Measurements from ENCODE around the gene KIAA0513.
"Not testable (repeated sequence)": the region's sequence is repeated elsewhere in the genome, so short reads cannot be mapped to it uniquely, and the experiment has no call there.

KIAA0513 gene

GRCh38 chr16:85031451-85031850 is 3.9 kb downstream of the KIAA0513 start:
- no peak for DNase-seq

- not testable (repeated sequence) for DNase-seq
Observed at GRCh38 chr16:85032187-85032586, 4.6 kb downstream of the KIAA0513 start.

GRCh38 chr16:85033171-85033570 is 5.6 kb downstream of the KIAA0513 start:
- DNase-seq, result no peak

GRCh38 chr16:85034591-85035433 is 7.2 kb downstream of the KIAA0513 start:
- DNase-seq, result no peak

GRCh38 chr16:85036236-85037049 is 8.8 kb downstream of the KIAA0513 start:
- DNase-seq, result no peak

GRCh38 chr16:85037050-85037410 is 9.4 kb downstream of the KIAA0513 start:
- DNase-seq, result peak; percentile 29

- no peak for DNase-seq
Observed at GRCh38 chr16:85037721-85038120, 10.1 kb downstream of the KIAA0513 start.

- DNase-seq, result no peak
Observed at GRCh38 chr16:85040685-85041084, 13.1 kb downstream of the KIAA0513 start.

GRCh38 chr16:85041219-85042166 is 13.9 kb downstream of the KIAA0513 start:
- no peak for DNase-seq

GRCh38 chr16:85042167-85042526 is 14.6 kb downstream of the KIAA0513 start:
- DNase-seq, result no peak

GRCh38 chr16:85042606-85043005 is 15.0 kb downstream of the KIAA0513 start:
- no peak for DNase-seq

- no peak for DNase-seq
Observed at GRCh38 chr16:85045077-85045476, 17.5 kb downstream of the KIAA0513 start.

GRCh38 chr16:85045641-85046471 is 18.3 kb downstream of the KIAA0513 start:
- no peak for DNase-seq

GRCh38 chr16:85046472-85046916 is 18.9 kb downstream of the KIAA0513 start:
- DNase-seq, result no peak

- no peak for DNase-seq
Observed at GRCh38 chr16:85046931-85047866, 19.6 kb downstream of the KIAA0513 start.

- no peak for DNase-seq
Observed at GRCh38 chr16:85047867-85048455, 20.4 kb downstream of the KIAA0513 start.

- no peak for DNase-seq
Observed at GRCh38 chr16:85048921-85049562, 21.4 kb downstream of the KIAA0513 start.

GRCh38 chr16:85049706-85050305 is 22.2 kb downstream of the KIAA0513 start:
- no peak for DNase-seq

GRCh38 chr16:85051067-85051581 is 23.5 kb downstream of the KIAA0513 start:
- DNase-seq, result no peak

Data from stimulated activated CD4-positive, alpha-beta T cell treated with anti-CD3 and anti-CD28 coated beads, Interleukin-15, amount 100 ng/mL, for 24 hours (primary cell).